ACC112 (cell line): ENCODE results near the gene EPHB2.

Experiments
- H2AFZ ChIP-seq: fragments of 200-600 bp; sonication (generic); one replicate; pipeline ENCODE4 v1.6.0; 2017; ENCODE audit warnings: antibody characterized with exemption, low read length; ENCODE audit not compliant: unreplicated experiment
- H3K27ac ChIP-seq: fragments of 200-600 bp; sonication (generic); 2 replicates; pipeline ENCODE4 v1.5.1; 2014; ENCODE audit warnings: low read depth, mild to moderate bottlenecking, antibody characterized with exemption, low read length, moderate library complexity
- H3K27me3 ChIP-seq: fragments of 200-600 bp; sonication (generic); 2 replicates; pipeline ENCODE4 v1.6.1; 2014; ENCODE audit warnings: mild to moderate bottlenecking, antibody characterized with exemption, low read length, moderate library complexity, mixed read lengths; ENCODE audit not compliant: insufficient read depth
- H3K36me3 ChIP-seq: fragments of 200-600 bp; sonication (generic); 2 replicates; pipeline ENCODE4 v1.6.1; 2016; ENCODE audit warnings: mild to moderate bottlenecking, antibody characterized with exemption, low read length, moderate library complexity, mixed read lengths; ENCODE audit not compliant: insufficient read depth
- H3K4me1 ChIP-seq: fragments of 200-600 bp; sonication (generic); one replicate; pipeline ENCODE4 v1.6.1; 2016; ENCODE audit warnings: low read length, mixed read lengths; ENCODE audit not compliant: insufficient read depth, unreplicated experiment, control insufficient read depth
- H3K4me3 ChIP-seq: fragments of 200-600 bp; sonication (generic); 2 replicates; pipeline ENCODE4 v1.5.1; 2014; ENCODE audit warnings: mild to moderate bottlenecking, low read depth, low read length
- H3K79me2 ChIP-seq: fragments of 200-600 bp; sonication (generic); one replicate; pipeline ENCODE4 v1.6.0; 2016; ENCODE audit warnings: low read length; ENCODE audit not compliant: control insufficient read depth, unreplicated experiment, insufficient read depth

Gene EPHB2

GRCh38 chr1:22753481-22753971, 42.9 kb downstream of the EPHB2 start:
- Histone ChIP-seq H3K36me3 (no peaks in the 10 kb centered on the region), H3K27ac (peak overlapping the region; percentile 77), H3K4me3 (peak overlapping the region; percentile 58; the same call in 1 of the 2 replicates), H2AFZ (peak overlapping the region; percentile 93), H3K79me2 (peaks cover 19% of the 10 kb centered on the region), H3K27me3 (no peaks in the 10 kb centered on the region), H3K4me1 (peaks cover 54% of the 10 kb centered on the region)

DNA sequence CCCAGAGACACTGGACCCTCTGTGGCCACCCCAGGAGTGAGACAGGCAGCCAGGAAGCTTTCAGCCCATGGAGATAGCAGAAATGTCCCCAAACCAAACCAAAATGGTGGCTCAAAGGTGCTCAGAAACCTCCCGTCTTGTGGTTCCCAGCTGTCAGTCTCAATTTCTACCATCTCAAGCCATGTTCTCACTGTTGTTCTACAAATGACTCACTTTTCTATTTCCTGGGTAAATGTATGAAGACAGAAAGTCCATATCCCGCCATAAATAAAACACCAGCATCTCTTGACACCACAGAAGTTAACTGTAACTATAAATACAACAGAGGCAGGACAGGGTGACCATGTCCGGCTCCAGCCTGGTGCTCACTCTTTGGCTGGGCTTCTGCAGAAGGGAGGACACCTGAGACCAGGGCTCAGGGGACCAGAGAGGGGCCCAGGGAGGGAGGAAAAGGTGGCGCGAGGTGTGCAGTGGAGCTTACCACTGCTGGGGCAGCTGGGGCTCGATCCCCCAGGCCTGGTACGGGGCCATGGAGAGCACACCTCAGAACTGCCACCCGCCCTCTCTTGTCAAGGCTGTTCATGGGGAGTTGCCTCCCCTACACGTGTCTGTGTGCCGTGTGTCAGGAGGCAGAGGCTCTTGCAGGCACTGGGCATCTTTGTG, 43.6 kb downstream of the EPHB2 start:
- Histone ChIP-seq H3K79me2 (peaks cover 19% of the 10 kb centered on the region), H3K36me3 (no peaks in the 10 kb centered on the region), H3K27ac (peak overlapping the region; percentile 77), H3K4me3 (peak overlapping the region; percentile 58; the same call in 1 of the 2 replicates), H2AFZ (peak overlapping the region; percentile 93), H3K4me1 (peaks cover 53% of the 10 kb centered on the region), H3K27me3 (no peaks in the 10 kb centered on the region)

GRCh38 chr1:22754824-22755223, 44.2 kb downstream of the EPHB2 start:
- peak overlapping the region; percentile 19; the same call in 1 of the 2 replicates for H3K27ac ChIP-seq
- peaks cover 47% of the 10 kb centered on the region for H3K4me1 ChIP-seq
- no peaks in the 10 kb centered on the region for H3K36me3 ChIP-seq
- H3K27me3 ChIP-seq, result no peaks in the 10 kb centered on the region
- no peak overlapping the region for H2AFZ ChIP-seq
- peaks cover 19% of the 10 kb centered on the region for H3K79me2 ChIP-seq
- no peak overlapping the region for H3K4me3 ChIP-seq

GRCh38 chr1:22755641-22756040, 45.0 kb downstream of the EPHB2 start:
- Histone ChIP-seq H3K36me3 (no peaks in the 10 kb centered on the region), H2AFZ (no peak overlapping the region), H3K27ac (peak overlapping the region; percentile 19; the same call in 1 of the 2 replicates), H3K4me3 (no peak overlapping the region), H3K79me2 (peaks cover 19% of the 10 kb centered on the region), H3K4me1 (peaks cover 40% of the 10 kb centered on the region), H3K27me3 (no peaks in the 10 kb centered on the region)

DNA sequence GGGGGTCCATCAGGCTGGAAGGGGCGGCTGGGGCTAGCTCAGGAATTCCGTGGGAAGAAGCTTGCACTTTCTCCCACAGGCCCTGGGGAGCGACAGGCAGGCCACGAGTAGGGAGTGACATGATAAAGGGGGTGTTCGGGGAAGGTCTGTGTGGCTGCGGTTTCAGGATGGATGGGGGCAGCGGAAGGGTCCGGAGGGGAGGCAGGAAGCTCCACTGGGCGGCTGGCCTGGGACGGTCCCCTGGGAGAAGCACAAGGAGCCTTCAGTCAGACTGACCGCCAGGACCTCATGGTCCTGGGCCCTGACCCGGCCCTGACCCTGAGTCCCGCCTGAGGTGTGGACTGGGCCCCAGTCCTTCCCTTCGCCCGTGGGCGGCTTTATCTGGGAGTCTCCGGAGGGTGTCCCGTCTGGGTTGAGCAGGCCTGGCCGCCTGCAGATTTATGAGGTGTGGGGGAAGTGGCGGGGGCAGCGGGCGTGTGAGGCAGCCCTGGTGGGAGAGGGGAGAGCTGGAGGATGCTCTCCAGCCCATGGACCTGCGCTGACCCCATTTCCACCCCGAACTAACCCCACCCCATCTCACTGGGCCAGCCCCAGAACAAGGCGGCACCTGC, 45.6 kb downstream of the EPHB2 start:
- H3K36me3 ChIP-seq, result no peaks in the 10 kb centered on the region

GRCh38 chr1:22760455-22760854, 49.8 kb downstream of the EPHB2 start:
- H3K36me3 ChIP-seq, result no peaks in the 10 kb centered on the region
- H3K27ac ChIP-seq, result no peak overlapping the region
- no peaks in the 10 kb centered on the region for H3K27me3 ChIP-seq
- no peak overlapping the region for H2AFZ ChIP-seq
- peaks cover 5% of the 10 kb centered on the region for H3K79me2 ChIP-seq
- no peak overlapping the region for H3K4me3 ChIP-seq
- peaks cover 8% of the 10 kb centered on the region for H3K4me1 ChIP-seq

More for the DNA sequence above, 45.6 kb downstream of the EPHB2 start:
- no peak overlapping the region for H3K4me3 ChIP-seq
- H3K4me1 ChIP-seq, result peaks cover 35% of the 10 kb centered on the region
- H3K79me2 ChIP-seq, result peaks cover 19% of the 10 kb centered on the region
- H2AFZ ChIP-seq, result no peak overlapping the region
- no peak overlapping the region for H3K27ac ChIP-seq
- no peaks in the 10 kb centered on the region for H3K27me3 ChIP-seq

GRCh38 chr1:22761101-22761500, 50.5 kb downstream of the EPHB2 start:
- peaks cover 2% of the 10 kb centered on the region for H3K4me1 ChIP-seq
- no peaks in the 10 kb centered on the region for H3K27me3 ChIP-seq
- no peak overlapping the region for H3K27ac ChIP-seq
- H2AFZ ChIP-seq, result no peak overlapping the region
- no peaks in the 10 kb centered on the region for H3K36me3 ChIP-seq
- H3K4me3 ChIP-seq, result no peak overlapping the region
- H3K79me2 ChIP-seq, result peaks cover 3% of the 10 kb centered on the region

GRCh38 chr1:22761821-22762220, 51.2 kb downstream of the EPHB2 start:
- H3K4me3 ChIP-seq, result no peak overlapping the region
- no peaks in the 10 kb centered on the region for H3K27me3 ChIP-seq
- no peaks in the 10 kb centered on the region for H3K4me1 ChIP-seq
- H2AFZ ChIP-seq, result no peak overlapping the region
- peaks cover 3% of the 10 kb centered on the region for H3K79me2 ChIP-seq
- no peaks in the 10 kb centered on the region for H3K36me3 ChIP-seq
- no peak overlapping the region for H3K27ac ChIP-seq

- Histone ChIP-seq H3K36me3 (no peaks in the 10 kb centered on the region), H3K4me1 (no peaks in the 10 kb centered on the region), H3K4me3 (no peak overlapping the region), H3K27ac (no peak overlapping the region), H2AFZ (no peak overlapping the region), H3K27me3 (no peaks in the 10 kb centered on the region), H3K79me2 (no peaks in the 10 kb centered on the region)
Observed at GRCh38 chr1:22763487-22764200, 53.0 kb downstream of the EPHB2 start.

DNA sequence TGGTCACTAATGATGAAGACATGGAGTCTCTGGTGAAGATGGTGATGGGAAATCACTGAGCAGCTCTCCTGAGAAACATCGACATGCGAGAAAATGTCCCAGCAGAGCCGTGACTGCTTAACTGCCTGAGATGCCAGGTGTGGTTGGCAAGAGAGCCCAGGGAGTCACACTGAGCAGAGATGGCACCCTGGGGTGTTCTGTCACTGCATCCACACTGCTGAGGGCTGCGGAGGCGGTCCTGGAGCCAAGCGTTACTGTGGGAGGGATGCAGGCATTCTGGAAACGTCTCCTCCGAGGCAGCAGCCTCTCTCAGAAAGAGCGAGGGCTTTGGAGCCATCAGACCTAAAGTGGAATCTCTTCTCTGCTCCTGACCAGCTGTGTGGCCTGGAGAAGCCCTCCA, 57.2 kb downstream of the EPHB2 start:
- H3K27ac ChIP-seq, result no peak overlapping the region
- H3K27me3 ChIP-seq, result no peaks in the 10 kb centered on the region
- no peak overlapping the region for H3K4me3 ChIP-seq
- no peaks in the 10 kb centered on the region for H3K79me2 ChIP-seq
- no peaks in the 10 kb centered on the region for H3K4me1 ChIP-seq
- no peaks in the 10 kb centered on the region for H3K36me3 ChIP-seq
- H2AFZ ChIP-seq, result no peak overlapping the region
